Calu3 (cell line): ENCODE results near the gene MACROD2. TPM values are rescaled to one million over a fixed set of nuclear protein-coding genes. Genes with fewer than 3 reads are reported as not detected.

ENCODE experiments used
- BruUV-seq: library from RNA; stranded (reverse); fragments of 400-500 nt; replicated peaks from 2 replicates; lab custom pipeline; 2021; lab: Mats Ljungman, UMichigan
- CTCF ChIA-PET: fragments of 300-600 bp; sonication (Branson Sonifier 250); formaldehyde crosslinking; loops from one replicate; lab custom pipeline; 2022; ENCODE audit warnings: antibody characterized with exemption; lab: Charles Lee
- DNase-seq: peaks from one replicate; pipeline ENCODE4 v3.0.0; 2022
- H3K27ac Mint-ChIP-seq: one replicate; pipeline ENCODE4 v1.8.0; 2022; ENCODE audit warnings: mixed read lengths; ENCODE audit not compliant: unreplicated experiment
- H3K27me3 Mint-ChIP-seq: one replicate; pipeline ENCODE4 v1.8.0; 2022; ENCODE audit warnings: mixed read lengths; ENCODE audit not compliant: unreplicated experiment
- H3K36me3 Mint-ChIP-seq: one replicate; pipeline ENCODE4 v1.8.0; 2022; ENCODE audit warnings: mild to moderate bottlenecking, moderate library complexity, mixed read lengths; ENCODE audit not compliant: insufficient read depth, unreplicated experiment
- H3K4me1 Mint-ChIP-seq: one replicate; pipeline ENCODE4 v1.8.0; 2022; ENCODE audit warnings: mild to moderate bottlenecking, low read depth, mixed read lengths; ENCODE audit not compliant: unreplicated experiment
- H3K4me3 Mint-ChIP-seq: one replicate; pipeline ENCODE4 v1.8.0; 2022; ENCODE audit warnings: mild to moderate bottlenecking, low read depth, moderate library complexity, mixed read lengths; ENCODE audit not compliant: unreplicated experiment
- H3K9me3 Mint-ChIP-seq: one replicate; pipeline ENCODE4 v1.8.0; 2022; ENCODE audit warnings: low read depth, mixed read lengths; ENCODE audit not compliant: unreplicated experiment
- CTCF ChIP-seq: fragments of 200-600 bp; IDR thresholded peaks from one replicate; pipeline ENCODE4 v1.8.0; 2022; ENCODE audit warnings: antibody characterized with exemption; ENCODE audit not compliant: unreplicated experiment
- intact Hi-C: fragments of 100-400 bp; cut with micrococcal nuclease; formaldehyde crosslinking; loops from one replicate; pipeline ENCODE4 v1.10.0; 2022; ENCODE audit not compliant: unreplicated experiment
- total RNA-seq: library from RNA; stranded (reverse); gene quantifications from 2 replicates; pipeline ENCODE4 v1.2.3, GENCODE V29; 2022

Gene MACROD2
- total RNA-seq, 1 experiment from 2014 or later = 29.4 TPM

GRCh38 chr20:14589383-14589782, 594.1 kb downstream of the MACROD2 start:
- Mint-ChIP-seq H3K4me3 (no peak overlapping the region), H3K36me3 (no peaks in the 10 kb centered on the region), H3K4me1 (no peaks in the 10 kb centered on the region), H3K27ac (no peak overlapping the region), H3K27me3 (no peaks in the 10 kb centered on the region), H3K9me3 (no peaks in the 10 kb centered on the region)
- TF ChIP-seq CTCF = no peak
- BruUV-seq = no TSS peak
- no peak for DNase-seq
- intact Hi-C loops = no loop called here
- CTCF ChIA-PET = no interaction called here

DNA sequence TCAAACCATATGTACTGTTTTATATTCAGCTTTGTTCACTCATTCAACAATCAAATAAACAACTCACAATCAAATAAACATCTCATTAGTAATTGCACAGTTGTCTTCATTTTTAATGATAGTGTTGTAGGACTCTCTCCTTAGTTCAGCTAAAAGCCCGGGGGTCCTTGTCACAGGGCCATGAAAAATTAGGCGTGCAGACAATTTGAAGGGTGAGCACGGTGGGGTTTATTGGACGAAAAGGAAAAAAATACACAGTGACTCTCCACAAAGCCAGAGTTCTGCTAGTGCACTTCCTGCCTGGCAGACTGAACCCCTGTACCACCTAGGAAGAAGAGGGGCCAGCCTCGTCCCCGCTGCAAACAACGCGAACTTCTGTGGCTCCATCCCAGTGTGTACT, 599.7 kb downstream of the MACROD2 start:
- no peak overlapping the region for H3K27ac Mint-ChIP-seq
- CTCF ChIA-PET = no interaction called here
- intact Hi-C loops = no loop called here
- H3K36me3 Mint-ChIP-seq = no peaks in the 10 kb centered on the region
- no peak overlapping the region for H3K4me3 Mint-ChIP-seq
- no peaks in the 10 kb centered on the region for H3K9me3 Mint-ChIP-seq
- no peaks in the 10 kb centered on the region for H3K27me3 Mint-ChIP-seq
- TF ChIP-seq CTCF = no peak
- no peak for DNase-seq
- no peaks in the 10 kb centered on the region for H3K4me1 Mint-ChIP-seq
- no TSS peak for BruUV-seq

DNA sequence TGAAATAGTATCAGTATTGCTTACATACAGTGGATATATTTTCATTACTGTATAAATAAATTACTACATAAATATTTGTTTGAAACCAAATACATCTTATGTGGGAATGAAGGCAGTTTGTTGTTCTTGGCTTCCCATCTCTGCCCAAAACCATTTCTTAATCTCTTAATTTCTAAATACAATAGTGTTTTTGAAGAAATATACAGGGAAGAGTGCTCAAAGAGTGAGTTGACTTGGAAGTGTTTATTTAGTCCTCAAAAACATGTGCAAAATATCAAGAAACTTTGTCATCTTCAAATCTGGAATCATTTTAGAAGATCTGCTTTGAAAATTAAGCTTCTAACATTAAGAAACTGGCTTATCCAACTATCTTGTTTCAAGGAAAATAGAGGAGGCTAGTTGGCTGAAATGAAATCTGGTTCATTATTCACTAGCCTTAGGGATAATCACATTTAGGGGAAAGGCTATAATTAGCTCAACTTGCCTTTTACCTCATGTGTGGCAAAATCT, 601.9 kb downstream of the MACROD2 start:
- H3K27ac Mint-ChIP-seq = no peak overlapping the region
- intact Hi-C loops = no loop called here
- no peaks in the 10 kb centered on the region for H3K9me3 Mint-ChIP-seq
- H3K4me1 Mint-ChIP-seq = no peaks in the 10 kb centered on the region
- no TSS peak for BruUV-seq
- no peak overlapping the region for H3K4me3 Mint-ChIP-seq
- H3K36me3 Mint-ChIP-seq = no peaks in the 10 kb centered on the region
- H3K27me3 Mint-ChIP-seq = no peaks in the 10 kb centered on the region
- CTCF ChIA-PET = no interaction called here
- TF ChIP-seq CTCF = no peak
- DNase-seq = no peak

DNA sequence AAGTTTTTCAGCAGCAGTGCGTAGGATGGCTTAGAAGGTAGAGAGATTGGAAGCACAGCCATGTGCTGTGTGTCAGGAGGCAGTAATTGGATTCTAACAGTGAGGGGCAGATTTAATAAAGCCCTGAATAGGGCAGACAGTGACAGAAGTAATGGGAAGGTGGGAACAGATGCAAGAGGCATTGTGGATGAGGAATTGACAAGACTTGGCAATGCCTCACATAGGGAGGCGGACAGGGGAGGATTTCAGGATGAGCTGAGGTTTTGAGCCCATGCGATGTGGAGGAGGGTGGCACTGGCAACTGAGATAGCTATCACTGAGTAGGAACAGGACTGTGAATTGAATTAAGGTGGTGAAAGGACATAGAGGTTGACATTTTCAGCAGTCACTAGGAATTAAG, 604.3 kb downstream of the MACROD2 start:
- no TSS peak for BruUV-seq
- CTCF ChIA-PET = no interaction called here

More for the DNA sequence above, 604.3 kb downstream of the MACROD2 start:
- Mint-ChIP-seq H3K9me3 (no peaks in the 10 kb centered on the region), H3K4me3 (no peak overlapping the region), H3K27ac (no peak overlapping the region), H3K27me3 (no peaks in the 10 kb centered on the region), H3K4me1 (peaks cover 10% of the 10 kb centered on the region), H3K36me3 (no peaks in the 10 kb centered on the region)
- no peak for DNase-seq
- TF ChIP-seq CTCF = no peak
- intact Hi-C loops = no loop called here
